Activated CD8-positive, alpha-beta memory T cell treated with anti-CD3 and anti-CD28 coated beads, Interleukin-2, amount 10 ng/mL, durations not matched to agents 7 days and 5 days (primary cell): ENCODE results near the gene ARHGAP26. TPM values are rescaled to one million over a fixed set of nuclear protein-coding genes. Genes with fewer than 3 reads are reported as not detected.

Source experiments
- ATAC-seq: fragments of 150-1000 bp; cut with Tn5 transposase; one replicate; pipeline ENCODE4 v1.10.0; 2021; ENCODE audit warnings: moderate library complexity
- CTCF ChIA-PET: fragments of 350-600 bp; sonication (Branson Sonifier 250); formaldehyde crosslinking; loops from one replicate; lab custom pipeline; 2021; ENCODE audit warnings: antibody characterized with exemption; lab: Charles Lee
- DNase-seq: peaks from one replicate; pipeline ENCODE4 v3.0.0-alpha.2; 2020
- H3K27ac Mint-ChIP-seq: one replicate; pipeline ENCODE4 v1.8.0; 2021; ENCODE audit warnings: mild to moderate bottlenecking, mixed read lengths
- H3K27me3 Mint-ChIP-seq: one replicate; pipeline ENCODE4 v1.8.0; 2021; ENCODE audit warnings: mixed read lengths
- H3K36me3 Mint-ChIP-seq: one replicate; pipeline ENCODE4 v1.8.0; 2021; ENCODE audit warnings: mild to moderate bottlenecking, mixed read lengths
- H3K4me1 Mint-ChIP-seq: one replicate; pipeline ENCODE4 v1.8.0; 2021; ENCODE audit warnings: mixed read lengths
- H3K4me3 Mint-ChIP-seq: one replicate; pipeline ENCODE4 v1.8.0; 2021; ENCODE audit warnings: mild to moderate bottlenecking, moderate library complexity, mixed read lengths
- H3K9me3 Mint-ChIP-seq: one replicate; pipeline ENCODE4 v1.8.0; 2022; ENCODE audit warnings: low read depth, mixed read lengths
- total RNA-seq, 2 experiments: library from RNA; stranded (reverse); gene quantifications; one replicate each; pipeline ENCODE4 v1.2.3, GENCODE V29; 2021

ARHGAP26 gene
- total RNA-seq, 2 experiments from 2014 or later, result 12.6 to 38.9 TPM

GRCh38 chr5:143023411-143024096 lies 253.4 kb downstream of the ARHGAP26 start:
- peak; percentile 85 for DNase-seq
- ATAC-seq, result peak; percentile 88
- CTCF ChIA-PET, result interaction anchor here (1.1 to 1.6 kb wide), 4 partner anchors 14 to 802 kb away, joined by 4 to 6 read pairs (median 5); partner anchors contain the start of gene NR3C1
- Mint-ChIP-seq H3K27me3 (peaks cover 45% of the 10 kb centered on the region), H3K9me3 (no peaks in the 10 kb centered on the region), H3K36me3 (peaks cover 22% of the 10 kb centered on the region), H3K4me3 (no peak overlapping the region), H3K27ac (no peak overlapping the region), H3K4me1 (peaks cover 38% of the 10 kb centered on the region)

- DNase-seq (no peak), ATAC-seq (no peak)
- Mint-ChIP-seq H3K27ac (no peak overlapping the region), H3K9me3 (no peaks in the 10 kb centered on the region), H3K4me1 (peaks cover 39% of the 10 kb centered on the region), H3K27me3 (peaks cover 44% of the 10 kb centered on the region), H3K4me3 (no peak overlapping the region), H3K36me3 (peaks cover 20% of the 10 kb centered on the region)
- CTCF ChIA-PET, result interaction anchor here (1.1 to 1.6 kb wide), 4 partner anchors 15 to 801 kb away, joined by 4 to 6 read pairs (median 5); partner anchors contain the start of gene NR3C1
These were observed 254.2 kb downstream of the ARHGAP26 start for GRCh38 chr5:143024228-143024920.

GRCh38 chr5:143025376-143025775 lies 255.2 kb downstream of the ARHGAP26 start:
- Mint-ChIP-seq H3K36me3 (peaks cover 16% of the 10 kb centered on the region), H3K27me3 (peaks cover 48% of the 10 kb centered on the region), H3K4me1 (peaks cover 42% of the 10 kb centered on the region), H3K27ac (no peak overlapping the region), H3K4me3 (no peak overlapping the region), H3K9me3 (no peaks in the 10 kb centered on the region)
- CTCF ChIA-PET, result no interaction called here
- no peak for ATAC-seq
- no peak for DNase-seq

- no peaks in the 10 kb centered on the region for H3K9me3 Mint-ChIP-seq
- DNase-seq, result no peak
- H3K4me3 Mint-ChIP-seq, result no peak overlapping the region
- H3K4me1 Mint-ChIP-seq, result peaks cover 48% of the 10 kb centered on the region
- H3K27ac Mint-ChIP-seq, result no peak overlapping the region
- ATAC-seq, result no peak
- peaks cover 48% of the 10 kb centered on the region for H3K27me3 Mint-ChIP-seq
- CTCF ChIA-PET, result no interaction called here
- H3K36me3 Mint-ChIP-seq, result peaks cover 17% of the 10 kb centered on the region
These were observed 255.8 kb downstream of the ARHGAP26 start for GRCh38 chr5:143025971-143026370.

- Mint-ChIP-seq H3K27me3 (peaks cover 46% of the 10 kb centered on the region), H3K4me3 (no peak overlapping the region), H3K36me3 (peaks cover 19% of the 10 kb centered on the region), H3K27ac (no peak overlapping the region), H3K4me1 (peaks cover 49% of the 10 kb centered on the region), H3K9me3 (no peaks in the 10 kb centered on the region)
- ATAC-seq, result no peak
- CTCF ChIA-PET, result interaction anchor here (1.1 kb wide), 1 partner anchor 14 kb away, joined by 3 read pairs; no protein-coding TSS in a partner anchor
- DNase-seq, result no peak
These were observed 256.2 kb downstream of the ARHGAP26 start for GRCh38 chr5:143026380-143026779.

GRCh38 chr5:143029293-143029692 lies 259.1 kb downstream of the ARHGAP26 start:
- ATAC-seq (peak; percentile 39), DNase-seq (no peak)
- Mint-ChIP-seq H3K4me1 (peaks cover 33% of the 10 kb centered on the region), H3K4me3 (no peak overlapping the region), H3K27me3 (peaks cover 28% of the 10 kb centered on the region), H3K9me3 (no peaks in the 10 kb centered on the region), H3K27ac (no peak overlapping the region), H3K36me3 (peaks cover 15% of the 10 kb centered on the region)
- CTCF ChIA-PET, result interaction anchor here (1.3 kb wide), 1 partner anchor 26 kb away, joined by 8 read pairs; no protein-coding TSS in a partner anchor

GRCh38 chr5:143030349-143030748 lies 260.2 kb downstream of the ARHGAP26 start:
- DNase-seq, result no peak
- Mint-ChIP-seq H3K4me1 (peaks cover 25% of the 10 kb centered on the region), H3K27me3 (peaks cover 20% of the 10 kb centered on the region), H3K9me3 (no peaks in the 10 kb centered on the region), H3K36me3 (peaks cover 17% of the 10 kb centered on the region), H3K4me3 (no peak overlapping the region), H3K27ac (no peak overlapping the region)
- ATAC-seq, result peak; percentile 42
- CTCF ChIA-PET, result interaction anchor here (1.0 to 1.3 kb wide), 2 partner anchors 27 to 794 kb away, joined by 3 to 8 read pairs; no protein-coding TSS in a partner anchor

- H3K36me3 Mint-ChIP-seq, result peaks cover 17% of the 10 kb centered on the region
- H3K27ac Mint-ChIP-seq, result no peak overlapping the region
- H3K4me1 Mint-ChIP-seq, result peaks cover 29% of the 10 kb centered on the region
- DNase-seq (no peak), ATAC-seq (no peak)
- H3K27me3 Mint-ChIP-seq, result peaks cover 6% of the 10 kb centered on the region
- no peak overlapping the region for H3K4me3 Mint-ChIP-seq
- CTCF ChIA-PET, result no interaction called here
- no peaks in the 10 kb centered on the region for H3K9me3 Mint-ChIP-seq
These were observed 261.8 kb downstream of the ARHGAP26 start for GRCh38 chr5:143031781-143032580.

GRCh38 chr5:143032581-143032836 lies 262.3 kb downstream of the ARHGAP26 start:
- Mint-ChIP-seq H3K36me3 (peaks cover 17% of the 10 kb centered on the region), H3K4me1 (peaks cover 30% of the 10 kb centered on the region), H3K27me3 (peaks cover 5% of the 10 kb centered on the region), H3K27ac (no peak overlapping the region), H3K9me3 (no peaks in the 10 kb centered on the region), H3K4me3 (no peak overlapping the region)
- CTCF ChIA-PET, result no interaction called here
- DNase-seq, result no peak
- ATAC-seq, result no peak

GRCh38 chr5:143033535-143034250 lies 263.5 kb downstream of the ARHGAP26 start:
- ATAC-seq (no peak), DNase-seq (no peak)
- Mint-ChIP-seq H3K36me3 (peaks cover 23% of the 10 kb centered on the region), H3K27me3 (peaks cover 5% of the 10 kb centered on the region), H3K9me3 (no peaks in the 10 kb centered on the region), H3K4me1 (peaks cover 38% of the 10 kb centered on the region), H3K4me3 (no peak overlapping the region), H3K27ac (no peak overlapping the region)
- CTCF ChIA-PET, result no interaction called here

GRCh38 chr5:143036146-143036927 lies 266.2 kb downstream of the ARHGAP26 start:
- peaks cover 27% of the 10 kb centered on the region for H3K36me3 Mint-ChIP-seq
- ATAC-seq, result no peak
- no peaks in the 10 kb centered on the region for H3K27me3 Mint-ChIP-seq
- H3K4me3 Mint-ChIP-seq, result no peak overlapping the region
- no peak for DNase-seq
- H3K27ac Mint-ChIP-seq, result no peak overlapping the region
- CTCF ChIA-PET, result no interaction called here
- H3K9me3 Mint-ChIP-seq, result no peaks in the 10 kb centered on the region
- peaks cover 29% of the 10 kb centered on the region for H3K4me1 Mint-ChIP-seq

GRCh38 chr5:143037071-143037470 lies 266.9 kb downstream of the ARHGAP26 start:
- Mint-ChIP-seq H3K36me3 (peaks cover 34% of the 10 kb centered on the region), H3K4me3 (no peak overlapping the region), H3K27me3 (no peaks in the 10 kb centered on the region), H3K9me3 (no peaks in the 10 kb centered on the region), H3K4me1 (peaks cover 29% of the 10 kb centered on the region), H3K27ac (no peak overlapping the region)
- CTCF ChIA-PET, result no interaction called here
- ATAC-seq (no peak), DNase-seq (no peak)
